C4-2B (cell line): ENCODE data around the gene ABCC6.

Experiments used
- ZFX ChIP-seq: fragments of 450-650 bp; IDR thresholded peaks from 2 replicates; pipeline ENCODE4 v1.6.1; 2017
- TF ChIP-seq, protein P1 (sequence below): fragments of 450-650 bp; conservative IDR thresholded peaks from 2 replicates; pipeline ENCODE4 v1.5.1; 2017; ENCODE audit warnings: mild to moderate bottlenecking

DNA sequence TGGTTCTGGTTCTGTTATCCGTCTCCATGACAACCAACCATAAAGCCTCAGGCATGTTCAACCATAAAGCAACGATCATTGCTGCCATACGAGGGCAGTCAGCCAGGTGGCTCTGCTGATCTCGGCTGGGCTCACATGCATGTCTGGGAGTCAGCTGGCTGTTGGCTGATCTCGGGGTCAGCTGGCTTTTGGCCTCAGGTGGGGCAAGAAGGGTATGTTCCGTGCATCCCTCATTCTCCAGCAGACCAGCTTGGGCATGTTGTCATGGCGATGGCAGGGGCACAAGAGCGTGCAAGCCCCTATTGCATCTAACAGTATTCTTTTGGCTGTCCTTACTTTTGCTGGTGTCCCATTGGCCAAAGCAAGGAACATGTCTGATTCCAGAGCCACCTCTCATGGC is 86.2 kb downstream of the ABCC6 start:
- TF ChIP-seq, protein P1, sequence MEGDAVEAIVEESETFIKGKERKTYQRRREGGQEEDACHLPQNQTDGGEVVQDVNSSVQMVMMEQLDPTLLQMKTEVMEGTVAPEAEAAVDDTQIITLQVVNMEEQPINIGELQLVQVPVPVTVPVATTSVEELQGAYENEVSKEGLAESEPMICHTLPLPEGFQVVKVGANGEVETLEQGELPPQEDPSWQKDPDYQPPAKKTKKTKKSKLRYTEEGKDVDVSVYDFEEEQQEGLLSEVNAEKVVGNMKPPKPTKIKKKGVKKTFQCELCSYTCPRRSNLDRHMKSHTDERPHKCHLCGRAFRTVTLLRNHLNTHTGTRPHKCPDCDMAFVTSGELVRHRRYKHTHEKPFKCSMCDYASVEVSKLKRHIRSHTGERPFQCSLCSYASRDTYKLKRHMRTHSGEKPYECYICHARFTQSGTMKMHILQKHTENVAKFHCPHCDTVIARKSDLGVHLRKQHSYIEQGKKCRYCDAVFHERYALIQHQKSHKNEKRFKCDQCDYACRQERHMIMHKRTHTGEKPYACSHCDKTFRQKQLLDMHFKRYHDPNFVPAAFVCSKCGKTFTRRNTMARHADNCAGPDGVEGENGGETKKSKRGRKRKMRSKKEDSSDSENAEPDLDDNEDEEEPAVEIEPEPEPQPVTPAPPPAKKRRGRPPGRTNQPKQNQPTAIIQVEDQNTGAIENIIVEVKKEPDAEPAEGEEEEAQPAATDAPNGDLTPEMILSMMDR, result no peak
- TF ChIP-seq ZFX, result no peak
